Superior temporal gyrus (tissue), 1 donor: Measurements from ENCODE around the gene TOMM20.

Source experiments
- DNase-seq: peaks from one replicate; pipeline ENCODE4 v3.0.0-alpha.2; 2016; ENCODE audit errors: extremely low spot score

Gene TOMM20

DNA sequence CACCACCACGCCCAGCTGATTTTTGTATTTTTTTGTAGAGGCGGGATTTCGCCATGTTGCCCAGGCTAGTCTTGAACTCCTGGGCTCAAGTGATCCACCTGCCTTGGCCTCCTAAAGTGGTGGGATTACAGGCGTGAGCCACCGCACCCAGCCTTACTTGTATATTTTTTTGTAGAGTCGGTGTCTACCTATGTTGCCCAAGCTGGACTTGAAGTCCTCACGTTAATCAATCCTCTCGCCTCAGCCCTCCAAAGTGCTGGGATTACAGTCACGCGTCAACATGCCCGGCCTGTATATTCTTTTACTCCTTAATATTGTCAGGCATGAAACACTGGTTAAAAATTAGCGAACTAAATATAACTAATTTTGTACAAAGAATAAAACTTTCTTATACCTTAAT lies 5.5 kb upstream of the TOMM20 start:
- no peak for DNase-seq

DNA sequence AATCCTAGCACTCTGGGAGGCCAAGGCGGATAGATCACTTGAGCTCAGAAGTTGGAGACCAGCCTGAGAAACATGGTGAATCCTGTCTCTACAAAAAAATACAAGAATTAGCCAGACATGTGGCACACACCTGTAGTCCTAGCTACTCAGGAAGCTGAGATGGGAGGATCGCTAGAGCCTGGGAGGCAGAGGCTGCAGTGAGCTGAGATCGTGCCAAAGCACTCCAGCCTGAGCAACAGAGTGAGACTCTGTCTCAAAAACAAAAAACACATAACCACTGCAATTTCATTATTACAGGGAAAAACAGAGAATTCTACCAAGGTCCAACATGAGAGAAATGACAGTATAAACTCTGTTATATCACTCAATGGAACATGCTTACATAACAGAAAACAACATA lies 4.4 kb upstream of the TOMM20 start:
- DNase-seq, result no peak

GRCh38 chr1:235131961-235132360 lies 3.3 kb upstream of the TOMM20 start:
- DNase-seq, result no peak

DNA sequence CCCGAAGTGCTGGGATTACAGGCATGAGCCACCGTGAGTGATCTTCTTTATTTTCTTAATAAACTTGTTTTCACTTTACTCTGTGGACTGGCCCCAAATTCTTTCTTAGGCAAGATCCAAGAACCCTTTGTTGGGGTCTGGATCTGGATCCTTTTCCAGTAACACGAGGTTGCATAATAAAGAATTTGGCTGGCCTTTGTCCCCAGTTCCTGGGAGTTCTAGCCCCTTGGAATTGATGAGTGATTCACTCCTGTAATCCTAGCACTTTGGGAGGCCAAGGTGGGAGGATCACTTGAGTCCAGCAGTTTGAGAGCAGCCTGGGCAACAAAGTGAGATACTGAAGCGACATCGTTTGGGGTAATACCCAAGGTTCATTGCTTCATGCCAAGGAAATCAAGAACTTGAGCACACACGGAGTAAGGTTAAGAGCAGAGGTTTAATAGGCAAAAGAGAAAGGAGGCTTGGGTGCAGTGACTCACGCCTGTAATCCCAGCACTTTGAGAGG lies 2.2 kb upstream of the TOMM20 start:
- no peak for DNase-seq

DNA sequence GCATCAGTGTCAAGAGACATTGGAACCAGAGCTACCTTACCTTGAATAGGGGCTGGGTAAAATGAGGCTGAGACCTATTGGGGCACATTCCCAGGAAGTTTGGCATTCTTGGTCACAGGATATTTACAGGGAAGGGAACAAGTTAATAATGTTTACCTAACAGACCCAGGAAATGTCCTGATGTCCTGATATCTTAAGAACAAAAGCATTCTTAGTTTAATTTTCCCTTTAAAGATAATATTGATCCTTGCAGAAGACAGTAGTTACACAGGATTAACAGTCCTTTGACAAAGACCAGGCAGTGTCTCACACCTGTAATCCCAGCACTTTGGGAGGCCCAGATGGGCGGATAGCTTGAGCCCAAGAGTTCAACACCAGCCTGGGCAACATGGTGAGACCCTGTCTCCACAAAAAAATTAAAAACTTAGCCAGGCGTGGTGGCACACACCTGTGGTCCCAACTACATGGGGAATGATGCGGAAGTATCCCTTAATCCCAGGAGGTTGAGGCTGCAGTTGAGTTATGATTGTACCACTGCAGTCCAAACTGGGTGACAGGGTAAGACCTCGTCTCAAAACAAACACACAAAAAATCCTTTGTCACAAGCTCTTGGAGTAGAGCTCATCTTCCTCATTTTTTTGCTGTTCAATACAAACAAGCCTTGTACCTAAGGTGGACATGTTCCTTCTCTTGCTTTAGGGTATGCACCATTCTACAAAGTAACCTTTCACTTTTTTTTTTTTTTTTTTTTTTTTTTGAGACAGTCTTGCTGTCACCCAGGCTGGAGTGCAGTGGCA lies 1.3 kb upstream of the TOMM20 start:
- DNase-seq, result no peak

DNA sequence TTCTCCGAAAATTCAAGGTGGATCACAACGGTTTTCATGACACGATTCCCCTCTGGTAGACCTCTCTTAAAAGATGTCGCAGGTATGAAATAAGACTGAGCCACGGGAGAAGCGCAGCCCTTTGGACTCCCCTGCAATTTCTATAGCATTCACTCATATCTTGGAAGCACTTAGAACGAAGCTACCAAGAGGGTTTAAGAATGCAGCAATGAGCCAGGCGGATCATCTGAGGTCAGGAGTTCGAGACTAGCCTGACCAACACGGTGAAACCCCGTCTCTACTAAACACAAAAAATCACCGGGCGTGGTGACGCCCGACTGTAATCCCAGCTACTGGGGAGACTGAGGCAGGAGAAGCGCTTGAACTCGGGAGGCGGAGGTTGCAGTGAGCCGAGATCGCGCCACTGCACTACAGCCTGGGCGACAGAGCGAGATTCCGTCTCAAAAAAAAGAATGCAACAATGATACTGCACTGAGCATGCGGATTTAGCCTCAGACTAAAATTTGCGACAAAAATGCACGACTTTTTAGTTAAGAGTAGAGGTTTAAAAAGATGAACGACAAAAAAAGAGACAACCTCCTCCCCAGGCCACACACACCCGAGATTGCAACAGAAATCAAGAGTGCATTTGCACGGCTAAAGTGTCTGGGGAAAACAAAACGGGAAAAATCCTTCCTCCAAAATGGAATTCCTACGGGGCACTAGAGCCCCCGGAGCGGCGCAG lies 743 bp downstream of the TOMM20 start:
- DNase-seq, result peak; percentile 23

DNA sequence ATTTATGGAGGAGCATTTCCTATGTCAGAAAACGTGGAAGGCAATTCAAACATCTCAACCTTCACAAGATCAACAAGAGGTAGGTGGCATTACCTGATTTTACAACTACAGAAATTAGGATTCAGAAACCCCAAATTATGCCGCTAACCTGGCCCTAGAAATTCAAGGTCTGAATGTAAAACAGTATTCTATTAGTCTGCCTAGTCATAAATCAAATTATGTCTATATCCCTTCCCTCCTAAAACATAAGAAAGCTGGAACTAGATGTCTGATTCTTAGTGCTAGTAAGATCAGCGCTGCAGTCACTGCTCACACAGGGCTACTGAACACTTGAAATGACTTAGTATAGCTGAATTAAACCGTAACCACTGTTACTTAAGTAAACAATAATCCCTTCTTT lies 1.4 kb downstream of the TOMM20 start:
- no peak for DNase-seq

GRCh38 chr1:235124665-235125064 lies 4.0 kb downstream of the TOMM20 start:
- no peak for DNase-seq

GRCh38 chr1:235124111-235124510 lies 4.5 kb downstream of the TOMM20 start:
- DNase-seq, result no peak

DNA sequence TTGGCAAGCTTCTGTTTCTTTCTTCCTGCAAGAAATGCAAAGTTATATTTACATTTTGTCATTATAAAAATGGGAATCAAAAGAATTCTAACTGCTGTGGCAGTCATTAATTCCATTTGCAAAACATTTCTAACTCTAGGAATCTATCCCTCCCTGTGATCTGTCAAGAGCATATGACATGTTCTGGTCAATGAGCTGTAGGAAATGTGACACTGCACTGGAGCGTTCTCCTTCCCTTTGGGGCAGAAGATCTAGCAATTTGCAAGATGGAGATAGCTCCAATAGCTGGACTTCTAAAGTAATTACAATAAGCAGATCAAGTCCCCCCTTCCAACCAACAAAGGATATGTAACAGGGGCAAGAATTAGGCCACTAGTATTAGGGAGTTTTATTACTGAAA lies 6.3 kb downstream of the TOMM20 start:
- no peak for DNase-seq

DNA sequence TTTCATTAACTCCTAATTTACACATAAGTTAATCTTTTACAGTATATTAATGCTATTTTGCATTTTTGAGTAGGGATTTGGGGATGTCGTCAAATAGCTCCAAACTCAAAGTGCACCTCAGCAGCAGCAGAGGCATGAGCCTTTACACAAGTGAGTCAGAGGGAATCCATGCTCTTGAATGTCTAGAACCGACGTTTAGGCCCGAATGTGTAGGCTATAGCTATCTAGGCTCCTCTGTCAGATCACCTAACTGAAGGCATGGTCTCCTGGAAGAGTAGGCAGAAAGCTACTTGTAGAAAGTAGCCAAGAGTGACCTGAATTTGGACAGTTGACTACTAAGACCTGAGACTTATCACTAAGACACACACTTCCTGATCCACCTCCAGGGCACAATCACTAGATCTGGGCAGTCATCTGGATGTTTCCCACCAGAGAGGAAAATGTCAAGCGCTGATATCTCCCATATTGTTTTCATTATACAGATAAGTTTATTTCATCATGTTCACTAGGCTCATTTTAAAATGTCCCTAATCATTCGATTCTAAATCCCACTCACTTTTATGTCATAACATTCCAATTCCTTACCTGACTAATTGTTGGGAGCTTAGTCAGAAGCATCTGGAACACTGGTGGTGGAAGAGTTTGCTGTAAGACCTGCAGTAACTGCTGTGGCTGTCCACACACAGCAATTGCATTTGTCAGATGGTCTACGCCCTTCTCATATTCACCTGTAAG lies 15.3 kb downstream of the TOMM20 start:
- DNase-seq, result no peak

DNA sequence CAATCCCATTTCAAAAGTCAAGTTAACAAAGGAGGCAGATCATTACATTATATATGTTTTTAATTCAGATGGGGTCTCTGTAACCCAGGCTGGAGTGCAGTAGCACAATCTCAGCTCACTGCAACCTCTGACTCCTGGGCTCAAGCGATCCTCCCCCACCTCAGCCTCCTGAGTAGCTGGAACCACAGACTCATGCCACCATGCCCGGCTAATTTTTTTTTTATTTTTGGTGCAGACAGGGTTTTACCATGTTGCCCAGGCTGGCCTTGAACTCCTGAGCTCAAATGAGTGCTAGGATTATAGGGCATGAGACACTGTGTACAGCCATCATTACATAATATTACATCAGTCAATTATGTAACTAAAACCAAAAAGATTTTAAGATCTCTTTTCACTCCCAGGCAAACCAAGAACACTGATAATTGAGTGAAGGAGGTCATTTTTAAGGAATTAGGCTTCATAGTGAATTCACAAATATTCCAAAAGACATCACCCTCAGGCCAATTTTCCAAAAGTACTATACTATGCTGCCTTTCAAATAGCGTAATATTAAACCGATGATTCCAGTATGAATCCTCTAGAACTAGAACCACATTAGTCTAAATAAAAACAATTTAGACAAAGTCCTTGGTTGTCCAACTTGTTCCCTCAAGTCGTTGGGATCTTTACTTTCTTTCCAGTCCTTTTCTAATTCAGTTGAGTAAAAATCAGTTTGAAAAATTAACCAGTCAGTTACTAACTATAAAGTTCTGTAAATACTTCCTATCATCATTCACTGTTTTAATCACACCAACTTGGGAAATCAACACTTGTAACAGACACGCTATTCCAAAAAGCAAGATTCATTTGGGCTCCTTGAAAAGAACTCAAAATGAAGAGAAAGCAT lies 16.1 kb downstream of the TOMM20 start:
- DNase-seq, result no peak

DNA sequence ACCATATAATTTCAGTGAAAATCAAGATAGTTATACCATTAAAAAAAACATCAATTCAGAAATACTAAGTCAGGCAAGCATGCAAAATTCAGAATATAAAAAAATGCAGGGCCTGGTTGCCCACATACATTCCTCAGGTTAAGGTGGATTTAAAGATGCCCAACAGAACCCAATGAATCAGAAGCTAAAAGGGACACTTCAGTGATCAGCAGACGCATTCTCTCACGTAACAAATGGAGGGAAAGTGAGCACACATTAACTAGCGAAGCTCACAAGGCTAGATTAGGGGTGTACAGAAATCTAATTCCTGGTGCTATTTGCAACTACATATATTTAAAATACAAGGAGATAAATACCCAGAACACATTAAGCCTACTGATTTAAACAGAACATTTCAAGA lies 17.5 kb downstream of the TOMM20 start:
- DNase-seq, result no peak

DNA sequence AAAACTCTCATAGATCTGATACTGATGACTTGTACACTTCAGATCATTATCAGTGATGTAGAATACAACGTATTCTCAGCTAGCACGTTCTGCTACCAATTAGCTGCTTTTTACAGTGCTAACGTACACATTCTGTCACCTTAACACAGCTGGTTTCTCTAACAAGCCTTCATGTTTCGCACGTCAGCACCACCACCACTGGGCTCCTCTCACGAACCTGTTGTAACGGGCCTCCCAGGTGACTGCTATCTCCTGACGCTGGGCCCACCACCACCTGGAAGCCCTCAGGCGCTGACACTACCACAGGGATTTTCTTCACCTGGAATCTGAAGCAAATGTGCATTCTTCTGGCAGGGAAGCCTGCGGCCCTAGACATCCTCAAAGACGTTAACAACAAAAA lies 19.8 kb downstream of the TOMM20 start:
- DNase-seq, result no peak

- DNase-seq, result no peak
Measured at GRCh38 chr1:235108185-235108593, 20.4 kb downstream of the TOMM20 start.

DNA sequence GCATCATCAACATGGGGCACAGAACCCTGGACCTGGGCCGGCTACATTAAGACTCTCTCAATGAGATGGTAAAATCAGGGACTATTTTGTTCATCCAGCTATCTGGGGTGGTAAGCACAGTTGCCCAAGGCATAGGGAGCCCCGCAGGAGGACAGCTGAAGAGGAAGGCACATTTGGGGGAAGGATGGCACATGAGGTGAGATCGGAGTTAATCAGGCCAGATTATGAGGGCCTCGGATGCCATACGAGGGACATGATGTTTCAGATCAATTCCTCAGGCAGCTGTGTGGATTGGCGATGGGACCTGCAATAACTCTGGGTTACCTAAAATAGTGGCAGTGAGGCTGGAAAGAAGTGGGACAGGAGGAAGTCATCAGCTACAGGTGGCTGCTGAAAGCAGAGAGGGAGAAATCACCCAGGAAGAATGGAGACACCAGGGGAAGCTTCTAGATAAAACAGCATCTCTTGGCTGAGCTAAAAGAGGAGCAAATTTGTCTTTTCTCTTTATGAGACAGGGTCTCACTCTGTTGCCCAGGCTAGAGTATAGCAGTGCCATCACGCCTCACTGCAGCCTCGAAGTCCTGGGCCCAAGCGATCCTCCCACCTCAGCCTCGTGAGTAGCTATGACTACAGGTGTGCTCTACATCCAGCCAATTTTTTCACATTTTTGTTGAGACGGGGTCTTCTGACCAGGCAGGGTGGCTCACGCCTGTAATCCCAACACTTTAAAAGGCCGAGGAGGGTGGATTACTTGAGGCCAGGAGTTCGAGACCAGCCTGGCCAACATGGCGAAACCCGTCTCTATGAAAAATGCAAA lies 21.1 kb downstream of the TOMM20 start:
- DNase-seq, result no peak

DNA sequence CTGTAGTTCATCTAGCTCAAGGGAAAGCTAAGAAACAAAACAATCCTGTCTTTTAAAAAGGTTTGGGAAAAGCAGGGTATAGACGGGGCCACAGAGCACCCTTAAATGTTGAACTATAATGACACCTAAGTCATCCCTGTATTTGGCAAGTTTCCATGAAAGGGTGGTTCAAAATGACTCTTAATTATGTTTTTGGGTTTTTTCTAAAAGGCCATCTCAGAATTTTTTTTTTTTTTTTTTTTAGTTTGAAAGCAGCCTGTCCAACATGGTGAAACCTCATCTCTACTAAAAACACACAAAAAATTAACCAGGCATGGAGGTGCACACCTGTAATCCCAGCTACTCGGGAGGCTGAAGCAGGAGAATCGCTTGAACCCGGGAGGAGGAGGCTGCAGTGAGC lies 22.2 kb downstream of the TOMM20 start:
- no peak for DNase-seq

- DNase-seq, result no peak
Measured at GRCh38 chr1:235105051-235106043, 23.3 kb downstream of the TOMM20 start.

DNA sequence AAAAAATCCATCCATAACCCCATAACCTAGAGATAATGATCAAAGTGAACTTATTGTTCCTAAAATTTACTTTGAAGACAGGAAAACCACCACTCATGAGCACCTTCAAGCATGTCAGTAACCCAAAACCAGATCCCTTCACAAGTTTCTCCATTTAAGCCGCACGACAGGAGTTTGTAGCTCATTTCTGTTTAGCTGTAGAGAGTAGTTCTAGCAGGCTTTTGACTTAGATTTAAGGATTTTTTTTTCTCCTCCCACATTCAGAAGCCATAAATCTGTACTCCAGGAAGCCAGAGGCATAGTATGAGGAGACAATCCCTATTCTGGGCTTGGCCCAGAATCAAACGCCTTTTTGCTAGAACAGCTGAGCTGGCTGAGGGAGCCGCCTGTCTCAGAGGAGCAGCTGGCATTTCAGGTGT lies 25.6 kb downstream of the TOMM20 start:
- peak; percentile 67 for DNase-seq

GRCh38 chr1:235102259-235102582 lies 26.4 kb downstream of the TOMM20 start:
- DNase-seq, result no peak
